H1 (cell line): Measurements from ENCODE around the gene ZNF426. TPM values are rescaled to one million over a fixed set of nuclear protein-coding genes. Genes with fewer than 3 reads are reported as not detected.

Source experiments
- CTCF ChIA-PET: fragments of 300-600 bp; sonication (Branson Sonifier 250); formaldehyde crosslinking; loops from one replicate; lab custom pipeline; 2021; ENCODE audit not compliant: partially characterized antibody; lab: Charles Lee
- POLR2A ChIA-PET: fragments of 300-600 bp; sonication (Branson Sonifier 250); formaldehyde crosslinking; loops from one replicate; lab custom pipeline; 2021; ENCODE audit warnings: inconsistent platforms; ENCODE audit not compliant: partially characterized antibody; lab: Charles Lee
- DNase-seq, 2 experiments: peaks; one replicate each; pipeline versions ENCODE4 v3.0.0 to v3.0.0-alpha.2; 2010 to 2022; ENCODE audit warnings: low spot score in 2 of 2, low read depth in 1 of 2, mixed read lengths in 1 of 2
- FAIRE-seq: peaks from 2 replicates; lab custom pipeline; 2011; peaks lifted over from hg19 to GRCh38; lab: Jason Lieb, UNC
- H2AFZ ChIP-seq: 2 replicates; pipeline ENCODE4 v1.8.1; 2012; ENCODE audit warnings: low read length, inconsistent platforms
- H2AK5ac ChIP-seq: 2 replicates; pipeline ENCODE4 v1.6.1; 2013; ENCODE audit warnings: low read depth, low read length
- H2BK120ac ChIP-seq: replicated peaks from 2 replicates; pipeline ENCODE3; 2013; ENCODE audit warnings: low read depth, low read length, inconsistent platforms
- H2BK12ac ChIP-seq: 2 replicates; pipeline ENCODE4 v1.6.1; 2013; ENCODE audit warnings: low read depth, low read length
- H2BK15ac ChIP-seq: 2 replicates; pipeline ENCODE4 v1.6.1; 2013; ENCODE audit warnings: low read length
- H2BK20ac ChIP-seq: 2 replicates; pipeline ENCODE4 v1.6.1; 2013; ENCODE audit warnings: low read length
- H2BK5ac ChIP-seq: 2 replicates; pipeline ENCODE4 v1.6.1; 2013; ENCODE audit warnings: low read depth, low read length
- H3K14ac ChIP-seq: 2 replicates; pipeline ENCODE4 v1.6.1; 2013; ENCODE audit warnings: inconsistent platforms; ENCODE audit not compliant: insufficient read length
- H3K18ac ChIP-seq: 2 replicates; pipeline ENCODE4 v1.6.1; 2013; ENCODE audit warnings: low read length; ENCODE audit errors: extremely low read depth
- H3K23ac ChIP-seq: 2 replicates; pipeline ENCODE4 v1.6.1; 2013; ENCODE audit warnings: inconsistent platforms; ENCODE audit not compliant: insufficient read length
- H3K23me2 ChIP-seq: 2 replicates; pipeline ENCODE4 v1.6.1; 2013; ENCODE audit warnings: low read depth, low read length
- H3K27ac ChIP-seq: 2 replicates; pipeline ENCODE4 v1.6.1; 2011; ENCODE audit warnings: low read depth, low read length, inconsistent platforms
- H3K27me3 ChIP-seq, 4 experiments: replicated peaks in 1 of 4; 1 replicate in 1 of 4; 2 replicates in 3 of 4; pipeline versions ENCODE4 v1.6.1 to v1.8.1; 2011 to 2013; ENCODE audit warnings: low read length in 3 of 4, mild to moderate bottlenecking in 3 of 4, inconsistent platforms in 2 of 4, mixed read lengths in 2 of 4, moderate library complexity in 1 of 4; ENCODE audit not compliant: control insufficient read depth in 3 of 4, insufficient read depth in 3 of 4; ENCODE audit errors: extremely low read depth in 1 of 4
- H3K36me3 ChIP-seq, 4 experiments: 2 replicates each; pipeline versions ENCODE4 v1.6.1 to v1.8.1; 2011 to 2013; ENCODE audit warnings: mild to moderate bottlenecking in 4 of 4, low read length in 3 of 4, moderate library complexity in 2 of 4, control low read depth in 1 of 4, inconsistent platforms in 1 of 4; ENCODE audit not compliant: insufficient read depth in 4 of 4, control insufficient read depth in 2 of 4
- H3K4ac ChIP-seq: replicated peaks from 2 replicates; pipeline ENCODE3; 2013; ENCODE audit warnings: low read length, low read depth, mixed read lengths, inconsistent platforms; ENCODE audit not compliant: insufficient read length
- H3K4me1 ChIP-seq, 4 experiments: replicated peaks in 1 of 4; 1 replicate in 1 of 4; 2 replicates in 3 of 4; pipeline versions ENCODE4 v1.6.1 to v1.8.1; 2011 to 2013; ENCODE audit warnings: low read length in 3 of 4, inconsistent platforms in 2 of 4, mixed read lengths in 1 of 4; ENCODE audit not compliant: insufficient read depth in 4 of 4, control insufficient read depth in 3 of 4
- H3K4me2 ChIP-seq, 2 experiments: 2 replicates each; pipeline versions ENCODE4 v1.6.1 to v1.8.1; 2011 to 2013; ENCODE audit warnings: low read depth in 2 of 2, low read length in 2 of 2, control low read depth in 1 of 2, inconsistent platforms in 1 of 2, mild to moderate bottlenecking in 1 of 2; ENCODE audit not compliant: insufficient read depth in 1 of 2
- H3K4me3 ChIP-seq, 4 experiments: fragments of 200-600, 300-600 bp in 1 of 4; sonication (generic), shearing (Covaris generic), sonication (Bioruptor Twin) in 1 of 4; 2 replicates each; pipeline versions ENCODE4 v1.5.1 to v1.8.1; 2011 to 2016; ENCODE audit warnings: low read length in 4 of 4, low read depth in 3 of 4, control low read depth in 2 of 4, inconsistent platforms in 2 of 4, mild to moderate bottlenecking in 2 of 4, mixed read lengths in 1 of 4, moderate library complexity in 1 of 4; ENCODE audit not compliant: insufficient read depth in 2 of 4; ENCODE audit errors: extremely low read depth in 1 of 4
- H3K56ac ChIP-seq: replicated peaks from 2 replicates; pipeline ENCODE3; 2013; ENCODE audit warnings: low read depth, mild to moderate bottlenecking, mixed read lengths, low read length, inconsistent platforms; ENCODE audit not compliant: insufficient read length
- H3K79me1 ChIP-seq: 2 replicates; pipeline ENCODE4 v1.6.1; 2013; ENCODE audit warnings: low read depth, low read length, control low read depth
- H3K79me2 ChIP-seq, 2 experiments: 2 replicates each; pipeline versions ENCODE4 v1.6.1 to v1.8.1; 2012 to 2013; ENCODE audit warnings: low read length in 2 of 2, mild to moderate bottlenecking in 2 of 2, inconsistent platforms in 1 of 2; ENCODE audit not compliant: insufficient read depth in 2 of 2, control insufficient read depth in 1 of 2
- H3K9ac ChIP-seq, 4 experiments: replicated peaks in 1 of 4; 1 replicate in 1 of 4; 2 replicates in 3 of 4; pipeline versions ENCODE4 v1.6.1 to v1.8.1; 2011 to 2013; ENCODE audit warnings: low read depth in 3 of 4, low read length in 3 of 4, control low read depth in 2 of 4, mild to moderate bottlenecking in 2 of 4, moderate library complexity in 2 of 4, inconsistent platforms in 1 of 4; ENCODE audit errors: extremely low read depth in 1 of 4
- H3K9me3 ChIP-seq, 2 experiments: 2 replicates each; pipeline versions ENCODE4 v1.6.1 to v1.8.1; 2012 to 2013; ENCODE audit warnings: mild to moderate bottlenecking in 2 of 2, moderate library complexity in 2 of 2, control low read depth in 1 of 2, inconsistent platforms in 1 of 2, low read depth in 1 of 2, low read length in 1 of 2, mixed read lengths in 1 of 2; ENCODE audit not compliant: insufficient read depth in 2 of 2
- H4K20me1 ChIP-seq, 2 experiments: replicated peaks in 1 of 2; 2 replicates each; pipeline versions ENCODE3 to v1.8.1; 2011 to 2013; ENCODE audit warnings: inconsistent platforms in 2 of 2, low read length in 2 of 2, mild to moderate bottlenecking in 1 of 2; ENCODE audit not compliant: insufficient read depth in 2 of 2, control insufficient read depth in 1 of 2
- H4K5ac ChIP-seq: 2 replicates; pipeline ENCODE4 v1.6.1; 2013; ENCODE audit warnings: low read length, low read depth, mixed read lengths, inconsistent platforms; ENCODE audit not compliant: insufficient read length
- H4K8ac ChIP-seq: 2 replicates; pipeline ENCODE4 v1.8.0; 2013; ENCODE audit warnings: mild to moderate bottlenecking, moderate library complexity, low read length, inconsistent platforms; ENCODE audit not compliant: insufficient read depth; ENCODE audit errors: extremely low read depth
- H4K91ac ChIP-seq: replicated peaks from 2 replicates; pipeline ENCODE3; 2013; ENCODE audit warnings: low read length, mixed read lengths, inconsistent platforms; ENCODE audit not compliant: insufficient read length
- CHD2 ChIP-seq: IDR thresholded peaks from 2 replicates; pipeline ENCODE4 v1.6.1; 2012; ENCODE audit warnings: low read length, improper control_type of control experiment
- CTCF ChIP-seq, 3 experiments: IDR thresholded peaks; 1 replicate in 2 of 3; 2 replicates in 1 of 3; pipeline versions ENCODE4 v1.5.1 to v1.6.1; 2011; ENCODE audit warnings: low read length in 3 of 3, mild to moderate bottlenecking in 3 of 3, inconsistent platforms in 2 of 3, low read depth in 1 of 3, moderate library complexity in 1 of 3; ENCODE audit not compliant: insufficient read depth in 1 of 3; ENCODE audit errors: control extremely low read depth in 1 of 3
- RAD21 ChIP-seq, 2 experiments: IDR thresholded peaks in 1 of 2; conservative IDR thresholded peaks in 1 of 2; 2 replicates each; pipeline ENCODE4 v1.6.1; 2011; ENCODE audit warnings: low read depth in 2 of 2, low read length in 2 of 2, improper control_type of control experiment in 1 of 2, inconsistent platforms in 1 of 2, mild to moderate bottlenecking in 1 of 2, moderate library complexity in 1 of 2
- WGBS, 2 experiments: shearing (Covaris generic) in 1 of 2; methylation state at CpG; one replicate each; pipeline versions ENCODE4 v1.1.6 to v1.1.7; 2013 to 2015; ENCODE audit warnings: low lambda C conversion rate in 2 of 2, mixed read lengths in 2 of 2, inconsistent platforms in 1 of 2, low coverage in 1 of 2, missing lambda C conversion rate in 1 of 2; ENCODE audit not compliant: insufficient replicate concordance in 2 of 2, insufficient coverage in 1 of 2, insufficient read length in 1 of 2; ENCODE audit errors: extremely low coverage in 1 of 2, missing lambda C conversion rate in 1 of 2; 5-methylcytosine and 5-hydroxymethylcytosine counted together
- polyA plus RNA-seq, 7 experiments: library from polyadenylated mRNA; depleted of rRNA in 3 of 7; stranded (reverse) in 5 of 7; unstranded in 2 of 7; fragments of >200 nt in 5 of 7; fragments of 200-250 nt in 2 of 7; gene quantifications; 1 replicate in 5 of 7; 2 replicates in 1 of 7; 4 replicates in 1 of 7; pipeline versions ENCODE4 v1.2.1 to v1.2.3, GENCODE V29; 2011 to 2013; ENCODE audit warnings: missing spikeins in 2 of 7, mixed read lengths in 2 of 7
- total RNA-seq: library from RNA; stranded (reverse); fragmentation: NEBNext Ultra II Directional; extraction: Animal tissue kit (Norgen Biotek cat#: 25700); gene quantifications from 2 replicates; pipeline ENCODE4 v1.2.1, GENCODE V29; 2021

Gene ZNF426
- total and polyA plus RNA-seq, 2 of the 8 experiments (the other 6 are each of a cell fraction or from before 2014, with no cell fraction given) = 3.6 to 27.9 TPM

- H3K4me3 ChIP-seq = no peak within 1 kb of the TSS
- no peak within 1 kb of the TSS for H3K14ac ChIP-seq
- no peak within 1 kb of the TSS for H2BK5ac ChIP-seq
- POLR2A ChIA-PET = no interaction called here
- no peak within 1 kb of the TSS for H3K23ac ChIP-seq
- H3K56ac ChIP-seq = no peak within 1 kb of the TSS
- H3K79me2 ChIP-seq = no peaks in the 10 kb centered on the region
- no peak within 1 kb of the TSS for H2BK15ac ChIP-seq
- FAIRE-seq = no peak
- H3K4me2 ChIP-seq = no peak within 1 kb of the TSS
- no peak within 1 kb of the TSS for H2BK20ac ChIP-seq
- no peak within 1 kb of the TSS for H4K91ac ChIP-seq
- no peaks in the 10 kb centered on the region for H3K36me3 ChIP-seq
- H4K8ac ChIP-seq = no peak within 1 kb of the TSS
- H2AFZ ChIP-seq = no peak within 1 kb of the TSS
- no peak within 1 kb of the TSS for H4K5ac ChIP-seq
- H3K27me3 ChIP-seq = no peaks in the 10 kb centered on the region
- no peak within 1 kb of the TSS for H2BK12ac ChIP-seq
- no peak within 1 kb of the TSS for H3K27ac ChIP-seq
- H4K20me1 ChIP-seq = no peaks in the 10 kb centered on the region
- WGBS, 2 experiments = 86% methylated on average over 40 of the region's 44 CpGs; no CpG with 5 or more reads in 1 of the 2 experiments
- no peak within 1 kb of the TSS for H2BK120ac ChIP-seq
- no peaks in the 10 kb centered on the region for H3K4me1 ChIP-seq
- TF ChIP-seq CHD2 (no peak), CTCF (IDR thresholded peaks at IDR 0.05; ENCODE audit: control extremely low read depth in 1 of 3, insufficient read depth in 1 of 3, low read depth in 1 of 3, low read length in 3 of 3) (peak in 2 of 3 experiments; percentile 6 to 31; a peak in 1 of 4 replicates), RAD21 (IDR thresholded peaks at IDR 0.05 in 1 of 2, conservative IDR thresholded peaks at IDR 0.05 in 1 of 2; ENCODE audit: low read depth in 2 of 2, low read length in 2 of 2) (peak in 1 of 2 experiments; percentile 12; a peak in 1 of 4 replicates)
- H3K79me1 ChIP-seq = no peaks in the 10 kb centered on the region
- H3K4ac ChIP-seq = no peak within 1 kb of the TSS
- DNase-seq = peak in 1 of 2 experiments; percentile 49
- CTCF ChIA-PET = interaction anchor here (1.2 to 1.6 kb wide), 2 partner anchors 51 to 298 kb away, joined by 3 read pairs; no protein-coding TSS in a partner anchor
- no peak within 1 kb of the TSS for H3K18ac ChIP-seq
- H3K9me3 ChIP-seq = peaks cover 30 to 57% of the 10 kb centered on the region in 2 experiments
- H3K23me2 ChIP-seq = no peaks in the 10 kb centered on the region
- H2AK5ac ChIP-seq = no peak within 1 kb of the TSS
- no peak within 1 kb of the TSS for H3K9ac ChIP-seq
Observed at GRCh38 chr19:9498183-9498902, 40.1 kb downstream of the ZNF426 start, which contains the start of gene ZNF560. TSS of gene ZNF560 (minus strand) at chr19:9498616. CDS start at chr19:9475313, 23,303 bp downstream.
